T-helper 1 cell treated with Interleukin-12 subunit alpha and Interleukin-12 subunit beta and Interleukin-4 antibody, amounts not matched to agents 30 ng/mL and 1 ng/mL, for 36 hours (primary cell): ENCODE data around the gene OLFML3. TPM values are rescaled to one million over a fixed set of nuclear protein-coding genes. Genes with fewer than 3 reads are reported as not detected.

ENCODE experiments used
- intact Hi-C: fragments of 100-400 bp; cut with micrococcal nuclease; formaldehyde crosslinking; loops from one replicate; pipeline ENCODE4 v1.15.1; 2024
- total RNA-seq: library from RNA; stranded (reverse); gene quantifications from 2 replicates; pipeline ENCODE4 v1.2.3, GENCODE V29; 2022

The OLFML3 gene
- total RNA-seq, 1 donor from 2014 or later: 0.27 TPM

GRCh38 chr1:113948151-113948550 is 31.1 kb upstream of the OLFML3 start:
- intact Hi-C loops: loop anchor here (5.0 kb wide), 2 partner anchors 46 to 136 kb away; partner anchors contain the start of genes AP4B1 and RSBN1

- intact Hi-C loops: loop anchor here (5.0 kb wide), 2 partner anchors 47 to 137 kb away; partner anchors contain the start of genes AP4B1 and RSBN1
These were observed 30.3 kb upstream of the OLFML3 start for GRCh38 chr1:113949007-113949406.

- intact Hi-C loops: no loop called here
These were observed 28.4 kb upstream of the OLFML3 start for GRCh38 chr1:113950908-113951307.

GRCh38 chr1:113951719-113952118 is 27.6 kb upstream of the OLFML3 start:
- intact Hi-C loops: no loop called here

- intact Hi-C loops: no loop called here
These were observed 21.3 kb upstream of the OLFML3 start for GRCh38 chr1:113957984-113958383.

GRCh38 chr1:113958691-113959090 is 20.6 kb upstream of the OLFML3 start:
- intact Hi-C loops: no loop called here

GRCh38 chr1:113963281-113963906 is 15.9 kb upstream of the OLFML3 start:
- intact Hi-C loops: loop anchor here (1.0 kb wide), 1 partner anchor 128 kb away; no protein-coding TSS in a partner anchor

GRCh38 chr1:113965703-113966412 is 13.4 kb upstream of the OLFML3 start:
- intact Hi-C loops: no loop called here

- intact Hi-C loops: loop anchor here (10.0 kb wide), 1 partner anchor 742 kb away; the partner anchor contains the start of gene NRAS
These were observed 6.3 kb upstream of the OLFML3 start for GRCh38 chr1:113972954-113973353.

GRCh38 chr1:113975211-113975895 is 3.9 kb upstream of the OLFML3 start:
- intact Hi-C loops: loop anchor here (2.0 to 10.0 kb wide), 2 partner anchors 105 to 739 kb away; partner anchors contain the start of genes NRAS and PTPN22

GRCh38 chr1:113976609-113977278 is 2.5 kb upstream of the OLFML3 start:
- intact Hi-C loops: loop anchor here (1.0 to 10.0 kb wide), 3 partner anchors 45 to 738 kb away; partner anchors contain the start of genes AP4B1, DCLRE1B and NRAS

GRCh38 chr1:113977906-113978305 is 1.4 kb upstream of the OLFML3 start:
- intact Hi-C loops: loop anchor here (1.0 to 10.0 kb wide), 6 partner anchors 73 to 737 kb away; partner anchors contain the start of genes AP4B1, DCLRE1B, DENND2C and NRAS

GRCh38 chr1:113980110-113980509 is 836 bp downstream of the OLFML3 start:
- intact Hi-C loops: no loop called here

- intact Hi-C loops: no loop called here
These were observed 3.0 kb downstream of the OLFML3 start for GRCh38 chr1:113981962-113982931.

- intact Hi-C loops: no loop called here
These were observed 3.7 kb downstream of the OLFML3 start for GRCh38 chr1:113982949-113983348.

GRCh38 chr1:113983391-113983790 is 4.1 kb downstream of the OLFML3 start:
- intact Hi-C loops: no loop called here

- intact Hi-C loops: no loop called here
These were observed 4.6 kb downstream of the OLFML3 start for GRCh38 chr1:113983826-113984225.

GRCh38 chr1:113984710-113985109 is 5.4 kb downstream of the OLFML3 start:
- intact Hi-C loops: no loop called here

- intact Hi-C loops: no loop called here
These were observed 7.5 kb downstream of the OLFML3 start for GRCh38 chr1:113986802-113987201.

- intact Hi-C loops: no loop called here
These were observed 8.0 kb downstream of the OLFML3 start for GRCh38 chr1:113987259-113987658.
